Stimulated activated CD8-positive, alpha-beta memory T cell treated with anti-CD3 and anti-CD28 coated beads, Interleukin-7, amount 100 ng/mL, for 1 hour (primary cell): ENCODE results near the gene GYPE.
"Not testable (repeated sequence)": the region's sequence is repeated elsewhere in the genome, so short reads cannot be mapped to it uniquely, and the experiment has no call there.

Experiments used
- DNase-seq, 2 donors: peaks; one replicate each; pipeline ENCODE4 v3.0.0-alpha.2; 2020; ENCODE audit warnings: low read depth in 2 of 2

GYPE gene

DNA sequence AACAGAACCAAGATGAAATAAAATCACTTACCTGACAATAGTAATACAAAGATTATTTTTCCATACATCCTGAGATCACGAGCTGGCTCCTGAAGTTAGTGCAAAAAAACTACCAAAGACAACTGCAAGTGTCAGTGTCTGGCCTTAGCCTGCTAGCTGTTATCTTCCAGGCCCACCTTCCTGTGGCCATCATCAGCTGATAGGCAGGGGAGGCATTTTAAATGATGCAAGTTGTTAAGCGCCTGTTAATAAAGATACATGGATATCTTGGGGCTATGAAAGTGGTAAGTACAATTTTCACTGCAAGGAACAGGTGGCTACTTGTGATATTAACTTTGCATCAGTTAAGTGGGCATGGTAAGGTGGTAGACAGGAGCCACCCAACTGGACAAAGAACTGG lies at the start of gene GYPE:
Gene GYPE (minus strand): TSS at position 120 of the 400 bp plus-strand sequence. CDS start 52 bp downstream, at position 68.
- not testable (repeated sequence) for DNase-seq

DNA sequence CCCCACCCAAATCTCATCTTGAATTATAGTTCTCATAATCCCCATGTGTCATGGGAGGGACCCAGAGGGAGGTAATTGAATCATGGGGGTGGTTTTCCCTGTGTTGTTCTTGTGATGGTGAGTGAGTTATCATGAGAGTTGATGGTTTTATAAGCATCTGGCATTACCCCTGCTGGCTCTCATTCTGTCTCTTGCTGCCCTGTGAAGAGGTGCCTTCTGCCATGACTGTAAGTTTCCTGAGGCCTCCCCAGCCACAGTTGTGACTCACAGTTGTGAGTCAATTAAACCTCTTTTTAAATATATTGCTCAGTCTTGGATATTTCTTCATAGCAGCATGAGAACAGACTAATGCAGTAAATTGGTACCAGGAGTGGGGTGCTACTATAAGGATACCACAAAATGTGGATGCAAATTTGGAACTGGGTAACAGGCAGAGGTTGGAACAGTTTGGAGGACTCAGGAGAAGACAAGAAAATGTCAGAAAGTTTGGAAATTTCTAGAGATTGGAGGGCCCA lies 46.2 kb upstream of the GYPE start:
- not testable (repeated sequence) for DNase-seq

GRCh38 chr4:143950967-143951366 lies 45.6 kb upstream of the GYPE start:
- DNase-seq: not testable (repeated sequence)

DNA sequence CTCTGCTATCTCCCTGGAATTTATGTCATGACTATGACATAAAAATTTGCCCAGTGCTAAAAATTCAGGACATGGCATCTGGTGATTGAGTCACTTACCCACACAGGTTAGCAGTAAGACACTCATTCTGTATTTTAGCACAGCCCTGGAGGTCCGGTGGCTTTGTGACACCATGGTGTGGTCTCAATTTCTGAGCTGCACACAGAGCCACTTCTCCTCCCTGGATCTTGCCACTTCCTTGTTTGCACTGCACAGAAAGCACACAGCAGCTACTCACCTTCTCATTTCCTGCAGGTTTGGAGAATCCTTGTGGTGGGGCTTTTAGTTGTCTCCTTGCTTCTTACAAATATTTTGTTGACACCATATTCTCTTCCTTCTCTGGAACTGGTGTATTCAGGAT lies 44.8 kb upstream of the GYPE start:
- DNase-seq: not testable (repeated sequence)

DNA sequence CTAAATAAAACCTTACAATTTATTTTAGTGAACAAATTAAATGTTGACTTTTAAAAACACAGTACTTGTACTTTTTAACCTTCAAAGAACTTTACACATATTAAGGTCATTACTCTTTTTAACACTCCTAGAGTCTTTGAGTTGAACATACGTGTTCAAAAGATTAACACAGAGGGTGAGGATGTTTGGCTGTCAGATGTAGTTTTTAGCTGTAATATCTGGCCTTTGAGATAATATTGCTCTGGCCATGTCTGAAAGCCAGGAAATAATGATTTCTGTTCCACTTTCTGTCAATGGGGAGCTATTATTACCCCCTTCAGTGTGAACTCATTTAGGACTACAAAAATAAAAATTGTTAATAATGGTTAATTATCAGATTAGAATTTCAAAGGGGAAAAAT lies 42.1 kb upstream of the GYPE start:
- DNase-seq: not testable (repeated sequence)

GRCh38 chr4:143940708-143941107 lies 35.3 kb upstream of the GYPE start:
- not testable (repeated sequence) for DNase-seq

DNA sequence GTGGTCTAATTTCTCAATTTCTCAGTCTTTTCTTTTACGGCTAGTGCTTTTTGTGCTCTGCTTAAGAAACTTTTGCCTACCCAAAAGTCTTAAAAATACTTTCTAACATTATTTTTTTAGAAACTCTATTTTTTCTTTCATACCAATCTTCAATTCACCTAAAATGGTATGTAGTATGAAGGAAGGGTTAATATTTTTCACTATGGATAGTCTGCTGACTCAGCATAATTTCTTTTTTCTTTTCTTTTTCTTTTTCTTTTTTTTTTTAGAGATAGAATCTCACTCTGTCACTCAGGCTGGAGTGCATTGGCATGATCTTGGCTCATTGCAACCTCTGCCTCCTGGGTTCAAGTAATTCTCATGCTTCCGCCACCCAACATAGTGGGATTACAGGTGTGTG lies 34.2 kb upstream of the GYPE start:
- no peak for DNase-seq

- not testable (repeated sequence) for DNase-seq
Observed at GRCh38 chr4:143938890-143939289, 33.5 kb upstream of the GYPE start.

DNA sequence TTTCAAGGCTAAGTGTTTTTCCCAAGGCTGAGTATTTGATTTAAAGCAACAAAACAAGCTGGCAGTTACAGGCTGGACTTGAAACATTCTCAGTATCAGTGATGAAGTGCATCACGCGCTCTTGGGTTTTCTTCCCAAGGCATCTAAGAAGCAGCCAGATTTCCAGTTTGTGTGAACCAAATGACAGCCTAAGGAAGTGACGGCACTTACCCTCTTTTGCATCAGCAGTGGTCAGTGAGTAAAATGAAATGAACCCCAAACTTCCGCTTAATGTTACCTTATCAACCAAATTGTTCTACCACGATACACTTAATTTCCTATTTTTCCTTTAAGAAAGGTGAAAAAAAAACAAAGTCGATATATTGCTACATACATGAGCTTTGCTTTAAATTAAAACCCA lies 15.8 kb upstream of the GYPE start:
- DNase-seq: no peak

- DNase-seq: not testable (repeated sequence)
Observed at GRCh38 chr4:143916485-143916884, 11.1 kb upstream of the GYPE start.

DNA sequence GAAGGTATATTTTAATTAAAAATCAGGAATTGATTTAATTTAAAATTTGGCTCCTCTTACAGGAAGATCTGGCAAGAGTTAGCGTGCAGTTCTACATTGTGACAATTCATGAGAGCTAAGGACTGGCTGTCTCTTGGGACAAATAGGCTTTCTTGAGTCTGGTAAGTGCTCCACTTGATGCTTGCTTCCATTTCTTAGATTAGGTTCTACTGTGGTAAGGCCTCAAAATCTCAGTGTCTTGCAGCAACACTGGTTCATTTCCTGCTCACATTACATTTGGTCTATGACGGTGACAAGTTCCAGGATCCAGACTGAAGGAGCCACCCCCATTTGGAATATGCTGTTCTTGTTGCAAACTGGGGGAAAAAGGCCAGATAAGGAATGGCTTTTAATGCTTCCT lies 7.1 kb upstream of the GYPE start:
- DNase-seq: not testable (repeated sequence)

DNA sequence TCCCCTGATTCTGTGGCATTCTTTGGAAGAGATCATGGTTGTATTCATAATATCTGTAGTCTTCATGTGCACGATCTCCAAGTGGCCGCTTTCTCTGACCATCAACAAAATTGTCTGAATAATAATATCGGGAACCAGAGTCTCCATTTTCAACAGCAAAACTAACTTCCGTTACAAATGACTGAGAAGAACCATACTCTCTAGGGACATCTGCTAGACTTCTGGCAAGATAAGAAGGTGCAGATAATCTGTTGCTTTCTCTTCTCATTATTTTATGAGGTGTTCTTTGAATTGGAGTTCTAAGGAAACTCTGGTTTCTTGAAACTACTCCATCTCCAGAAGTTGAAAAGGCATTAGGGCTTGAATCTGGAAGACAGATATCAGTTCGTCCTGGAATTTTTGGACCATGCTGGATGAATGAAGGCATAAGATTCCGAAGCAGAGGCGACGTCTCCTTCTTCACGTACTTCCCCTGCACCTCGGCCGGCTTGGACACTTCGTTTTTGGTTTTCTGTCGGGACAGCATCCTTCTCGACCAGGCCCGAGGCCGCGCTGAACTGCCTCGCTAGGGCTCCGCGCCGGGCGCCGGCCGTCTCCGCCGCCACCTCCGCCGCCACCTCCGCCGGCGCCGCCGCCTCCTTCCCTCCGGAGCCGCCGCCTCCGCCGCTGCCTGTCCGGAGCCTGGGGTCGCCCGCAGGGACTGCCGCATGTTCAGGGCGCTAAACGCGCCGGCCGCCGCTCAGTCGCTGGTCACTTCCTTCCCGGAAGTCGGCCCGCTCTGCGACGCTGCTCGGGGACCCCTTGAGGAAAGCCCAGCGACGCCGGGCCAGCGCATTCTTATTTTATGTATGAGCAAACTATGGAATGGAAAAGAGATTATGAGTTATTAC lies 6.4 kb upstream of the GYPE start:
- peak in 1 of 2 donors; percentile 16 for DNase-seq

DNA sequence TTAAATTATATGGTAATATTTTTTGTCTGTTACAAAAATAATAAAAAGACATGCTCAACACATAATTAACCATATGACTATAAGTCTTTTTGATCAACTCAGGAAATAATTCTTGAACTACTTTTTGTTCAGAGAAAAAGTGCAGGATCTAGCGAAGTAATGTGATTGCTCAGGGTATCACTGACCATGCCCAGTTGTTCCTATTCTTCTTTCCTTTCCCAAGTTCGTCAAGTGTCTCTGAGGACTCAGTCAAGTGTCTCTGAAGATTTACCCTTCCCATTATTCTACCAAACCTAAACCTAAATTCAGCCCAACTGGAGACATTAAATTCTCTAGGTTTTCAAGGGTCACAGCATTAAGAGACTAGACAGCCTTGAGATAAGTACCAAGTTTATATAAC lies 5.5 kb upstream of the GYPE start:
- DNase-seq: not testable (repeated sequence)

- DNase-seq: not testable (repeated sequence)
Observed at GRCh38 chr4:143907811-143908210, 2.5 kb upstream of the GYPE start.

GRCh38 chr4:143904431-143904830 lies 928 bp downstream of the GYPE start:
- DNase-seq: not testable (repeated sequence)

- not testable (repeated sequence) for DNase-seq
Observed at GRCh38 chr4:143890323-143890722, 15.0 kb downstream of the GYPE start.

DNA sequence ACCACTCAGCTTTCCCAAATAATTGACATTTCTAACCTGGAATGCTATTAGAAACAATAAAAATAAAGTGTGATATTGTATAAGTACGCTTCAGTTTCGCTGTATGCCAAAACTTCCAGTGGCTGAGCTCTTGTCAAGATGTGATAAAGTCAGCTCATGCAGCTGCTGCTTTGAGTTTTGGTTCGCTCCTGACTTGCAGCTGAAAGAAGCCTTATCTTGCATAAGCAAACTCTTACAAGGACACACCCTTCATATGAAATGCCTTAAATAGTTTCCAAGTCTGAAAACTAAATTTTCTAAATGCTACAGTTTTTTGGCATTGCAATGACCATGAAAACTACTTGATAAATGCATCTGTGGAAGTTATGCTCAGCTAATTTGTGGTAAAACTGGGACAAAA lies 17.2 kb downstream of the GYPE start:
- DNase-seq: not testable (repeated sequence)

DNA sequence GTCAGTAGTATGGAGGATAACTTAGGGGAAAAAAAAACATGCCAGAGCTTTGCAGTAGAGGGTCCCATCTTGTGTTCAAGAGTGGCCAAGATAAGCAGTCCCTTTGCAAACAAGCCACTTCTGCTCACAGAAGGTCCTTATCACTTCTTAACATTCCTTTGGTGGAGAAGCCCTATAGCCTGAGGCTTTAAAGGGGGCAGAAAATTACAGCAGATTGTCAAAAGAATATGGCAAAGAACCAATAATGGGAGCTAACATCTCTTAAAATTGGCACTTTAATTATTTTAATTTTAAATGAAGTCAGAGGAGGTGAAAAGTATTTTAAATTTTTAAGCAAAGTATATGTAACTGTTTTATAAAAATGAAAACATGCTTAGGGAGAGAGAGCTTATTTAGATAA lies 20.4 kb downstream of the GYPE start:
- not testable (repeated sequence) for DNase-seq

DNA sequence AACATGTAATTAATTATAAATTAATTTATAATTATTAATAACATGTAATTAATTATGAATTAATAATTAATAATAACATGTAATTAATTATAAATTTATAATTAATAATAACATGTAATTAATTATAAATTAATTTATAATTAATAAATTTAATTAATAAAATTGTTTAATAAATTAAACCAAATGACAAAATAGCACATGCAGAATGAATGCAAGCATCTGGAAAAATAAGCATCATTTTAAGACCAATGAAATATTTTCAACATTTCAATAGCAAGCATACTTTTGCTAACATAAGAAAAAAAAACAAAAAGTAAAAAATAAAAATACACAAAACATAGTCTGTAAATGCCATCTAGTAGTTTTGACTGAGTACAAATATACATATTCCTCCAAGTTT lies 21.8 kb downstream of the GYPE start:
- no peak for DNase-seq

DNA sequence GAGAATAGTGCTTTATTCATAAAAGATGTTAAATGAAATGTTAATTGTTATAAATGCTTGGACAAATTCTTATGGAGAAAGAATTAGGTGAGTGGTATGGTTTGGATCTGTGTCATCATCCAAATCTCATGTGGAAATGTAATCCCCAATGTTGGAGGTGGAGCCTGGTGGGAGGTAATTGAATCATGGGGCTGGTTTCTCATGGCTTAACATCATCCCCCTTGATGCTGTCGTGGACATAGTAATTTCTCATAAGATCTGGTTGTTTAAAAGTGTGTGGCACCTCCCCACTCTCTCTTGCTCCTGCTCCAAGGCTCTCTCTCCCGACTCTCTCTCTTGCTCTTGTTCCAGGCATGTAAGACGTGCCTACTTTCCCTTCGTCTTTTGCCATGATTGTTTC lies 22.5 kb downstream of the GYPE start:
- DNase-seq: no peak

- DNase-seq: not testable (repeated sequence)
Observed at GRCh38 chr4:143879561-143879960, 25.8 kb downstream of the GYPE start.

DNA sequence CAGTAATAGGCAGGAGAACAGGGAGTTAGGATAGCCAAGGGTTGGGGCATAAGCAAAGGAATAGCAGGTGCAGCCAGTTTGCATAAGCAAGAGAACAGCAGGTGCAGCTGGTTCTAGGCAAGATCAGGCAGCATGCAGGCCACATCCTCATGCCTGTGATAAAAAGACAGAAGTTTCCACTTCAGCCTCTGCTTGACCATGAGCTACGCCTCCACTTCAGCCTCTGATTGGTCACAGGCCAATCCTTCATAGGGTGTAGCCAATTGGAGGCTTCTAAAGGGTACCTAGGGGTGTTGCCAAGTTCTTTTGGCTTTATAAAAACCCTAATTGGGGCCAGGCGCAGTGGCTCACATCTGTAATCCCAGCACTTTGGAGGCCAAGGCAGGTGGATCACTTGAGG lies 30.0 kb downstream of the GYPE start:
- DNase-seq: not testable (repeated sequence)
